ENCODE results near the gene RAP2A.

The RAP2A gene

DNA sequence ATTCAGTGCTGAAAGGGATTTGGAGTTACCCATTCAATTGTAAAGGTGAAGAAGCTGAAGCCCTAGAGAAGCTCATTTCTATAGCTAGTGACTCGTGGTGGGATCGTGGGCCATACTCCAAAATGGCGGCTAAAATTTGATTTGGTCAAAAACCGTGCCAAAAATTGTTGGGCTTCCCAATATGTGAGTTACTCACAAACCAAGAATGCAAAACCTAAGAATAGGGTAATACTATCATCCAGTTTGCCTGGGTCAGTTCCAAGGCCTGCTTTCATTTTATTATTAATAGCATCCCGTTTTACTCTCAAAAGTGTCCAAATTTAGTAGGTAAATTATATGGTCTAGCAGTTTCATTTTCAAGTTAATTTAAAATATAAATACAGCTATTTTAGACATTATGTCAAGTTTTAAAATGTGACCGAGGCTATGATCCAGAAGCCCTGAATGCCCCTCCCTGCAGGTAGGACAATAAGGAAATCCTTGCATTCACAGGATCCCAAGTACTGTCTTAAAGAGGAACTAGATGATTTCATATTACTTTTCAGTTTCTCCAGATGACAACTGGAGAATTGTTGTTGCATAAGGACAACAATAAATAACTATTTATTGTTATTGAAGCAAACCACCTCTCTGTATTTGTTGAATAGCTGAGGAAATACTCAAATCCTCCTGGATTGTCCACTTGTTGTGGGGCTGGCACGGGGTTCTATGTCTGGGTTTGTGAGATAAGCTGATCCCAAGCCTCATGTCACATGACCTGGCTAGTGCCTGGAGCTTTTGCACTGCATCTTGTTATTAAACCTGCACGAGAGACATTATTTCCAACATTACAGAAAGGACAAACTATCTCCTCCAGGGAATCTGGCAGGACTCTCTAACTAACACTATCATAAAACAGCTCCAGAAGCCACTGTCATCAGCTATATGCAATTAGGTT lies 11.6 kb upstream of the RAP2A start:
- no peak for DNase-seq

GRCh38 chr13:97423300-97424045 lies 10.5 kb upstream of the RAP2A start:
- no peak for DNase-seq

GRCh38 chr13:97425590-97425989 lies 8.4 kb upstream of the RAP2A start:
- DNase-seq, result no peak

GRCh38 chr13:97426695-97427094 lies 7.3 kb upstream of the RAP2A start:
- DNase-seq, result no peak

GRCh38 chr13:97429681-97430081 lies 4.3 kb upstream of the RAP2A start:
- no peak for DNase-seq

DNA sequence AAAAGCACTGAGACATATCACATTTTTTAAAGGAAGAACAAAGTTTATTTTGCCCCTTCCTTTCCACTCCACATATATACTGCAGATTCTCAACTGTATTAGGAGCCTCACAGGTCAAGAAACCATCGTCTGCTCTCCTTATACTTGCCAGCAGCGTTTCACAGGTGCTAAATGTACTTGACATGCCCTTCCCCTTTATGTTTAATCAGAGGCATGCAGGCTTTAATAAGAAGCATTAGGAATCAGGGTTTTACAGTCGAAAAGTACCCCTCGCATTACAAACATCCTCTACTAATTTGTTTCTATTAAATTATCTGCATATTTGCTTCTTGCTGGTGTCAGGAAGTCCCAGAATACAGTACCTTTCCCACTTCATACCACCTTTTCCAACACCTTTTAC lies 3.7 kb upstream of the RAP2A start:
- DNase-seq, result no peak

GRCh38 chr13:97431171-97431764 lies 2.7 kb upstream of the RAP2A start:
- DNase-seq, result no peak

DNA sequence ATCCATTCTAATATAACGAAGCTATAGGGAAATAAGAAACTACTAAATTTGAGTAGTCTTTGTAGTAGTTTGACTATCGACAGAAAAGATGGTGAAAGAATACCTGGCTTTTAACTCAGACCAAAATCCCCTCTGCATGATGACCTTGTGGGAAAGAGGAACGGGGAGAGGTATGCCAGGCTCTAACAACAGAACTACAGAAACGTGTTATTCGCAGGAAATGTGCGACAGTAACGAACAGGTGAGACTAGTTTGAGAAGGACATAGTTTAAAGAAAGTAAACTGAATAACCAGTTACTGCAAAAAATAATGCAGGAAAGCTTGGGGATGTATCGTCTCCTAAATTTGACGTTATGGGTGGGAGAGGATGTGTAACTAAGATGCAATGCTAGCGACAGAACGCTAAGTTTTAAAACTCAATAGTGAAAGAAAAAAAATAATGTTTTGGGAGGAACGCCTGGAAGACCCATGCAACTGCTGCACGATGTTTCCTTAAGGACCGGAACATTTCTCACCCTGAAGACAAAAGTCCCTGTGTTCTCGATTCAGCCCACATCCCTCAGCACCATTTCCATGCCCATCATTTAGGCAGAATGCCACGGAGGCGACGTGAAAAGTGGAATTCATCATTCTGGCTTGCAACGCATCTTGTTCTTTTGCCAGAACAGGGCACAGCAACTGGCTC lies 1.6 kb upstream of the RAP2A start:
- no peak for DNase-seq

DNA sequence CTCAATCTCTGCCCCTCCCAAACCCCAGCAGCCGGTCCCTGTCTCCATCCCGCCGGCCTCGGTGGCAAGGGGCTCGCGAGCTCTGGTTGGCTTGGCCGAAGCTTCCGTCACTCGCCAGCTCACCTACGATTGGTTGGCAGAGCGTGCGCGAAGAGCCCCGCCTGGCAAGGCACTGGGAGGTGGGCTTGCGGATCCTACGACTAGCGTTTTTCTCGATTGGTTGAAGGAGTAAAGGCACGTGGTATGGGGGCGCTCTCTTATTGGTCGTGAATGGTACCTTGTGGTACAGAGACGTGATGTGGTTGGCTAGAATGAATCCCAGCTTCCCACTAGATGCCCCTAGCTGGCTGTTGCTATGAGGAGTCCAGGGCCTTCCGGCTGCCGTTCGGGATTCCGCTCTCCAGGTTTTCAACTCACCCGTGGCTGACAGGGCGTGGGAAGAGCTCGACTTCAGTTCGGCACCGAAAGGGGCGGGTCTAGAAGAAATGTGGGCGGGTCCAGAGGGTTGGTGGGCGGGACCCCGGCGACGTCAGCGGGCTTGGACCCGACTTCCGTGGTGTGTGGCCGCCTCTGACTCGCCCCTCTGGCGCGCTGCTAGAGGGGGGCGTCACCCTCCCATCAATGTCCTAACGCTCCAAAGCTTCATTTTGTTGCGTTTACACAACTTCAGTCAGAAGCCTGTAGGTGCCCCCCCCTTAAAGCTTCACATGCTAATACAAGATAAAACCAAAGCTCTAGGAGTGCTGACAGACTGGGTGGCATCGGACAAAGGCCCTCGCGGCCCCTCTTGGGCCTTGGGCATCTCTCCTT lies 847 bp upstream of the RAP2A start:
- DNase-seq, result peak; percentile 100

DNA sequence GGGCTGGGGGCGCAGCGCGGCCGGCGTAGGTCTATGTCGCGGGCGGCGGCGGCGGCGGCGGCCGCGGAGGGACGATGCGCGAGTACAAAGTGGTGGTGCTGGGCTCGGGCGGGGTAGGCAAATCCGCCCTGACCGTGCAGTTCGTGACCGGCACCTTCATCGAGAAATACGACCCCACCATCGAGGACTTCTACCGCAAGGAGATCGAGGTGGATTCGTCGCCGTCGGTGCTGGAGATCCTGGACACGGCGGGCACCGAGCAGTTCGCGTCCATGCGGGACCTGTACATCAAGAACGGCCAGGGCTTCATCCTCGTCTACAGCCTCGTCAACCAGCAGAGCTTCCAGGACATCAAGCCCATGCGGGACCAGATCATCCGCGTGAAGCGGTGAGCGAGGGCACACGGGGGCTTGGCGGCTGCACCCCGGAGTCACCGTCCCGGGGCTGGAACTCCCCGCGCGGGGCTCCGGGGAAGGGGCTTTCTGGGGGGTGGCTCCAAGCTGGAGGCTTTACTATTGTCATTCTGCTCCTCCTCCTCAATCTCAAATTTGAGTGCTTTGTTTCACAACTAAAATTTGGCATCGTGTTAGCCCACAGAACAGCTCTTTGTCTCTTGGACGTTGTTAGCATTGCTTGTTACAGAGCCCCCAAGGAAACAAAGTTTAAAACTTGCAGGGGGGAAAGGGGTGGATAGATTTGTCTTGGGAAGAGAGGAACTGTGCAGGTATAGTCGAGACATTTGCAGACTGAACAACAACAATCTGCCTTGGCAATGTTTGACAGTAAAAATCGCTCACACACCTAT lies 630 bp downstream of the RAP2A start:
- no peak for DNase-seq

GRCh38 chr13:97435323-97435722 lies 1.4 kb downstream of the RAP2A start:
- no peak for DNase-seq

DNA sequence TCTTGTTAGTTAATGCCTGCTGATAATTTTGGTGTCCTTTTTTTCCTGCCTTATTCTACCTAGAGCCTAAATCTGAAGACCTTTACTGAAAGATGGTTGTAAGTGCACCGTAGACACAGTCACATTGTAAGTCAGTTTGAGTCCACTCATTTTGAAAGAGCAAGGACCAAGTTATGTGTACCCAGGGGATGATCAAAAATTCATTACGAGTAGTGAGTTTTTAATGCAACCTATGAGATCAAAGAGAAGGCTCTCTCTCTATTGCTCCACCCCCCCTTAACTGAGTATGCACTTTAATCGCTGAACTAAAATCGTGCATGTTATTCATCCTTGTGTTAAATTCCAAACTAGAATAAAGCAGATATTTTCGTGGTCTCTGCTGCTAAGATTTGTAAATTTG lies 1.8 kb downstream of the RAP2A start:
- DNase-seq, result no peak

DNA sequence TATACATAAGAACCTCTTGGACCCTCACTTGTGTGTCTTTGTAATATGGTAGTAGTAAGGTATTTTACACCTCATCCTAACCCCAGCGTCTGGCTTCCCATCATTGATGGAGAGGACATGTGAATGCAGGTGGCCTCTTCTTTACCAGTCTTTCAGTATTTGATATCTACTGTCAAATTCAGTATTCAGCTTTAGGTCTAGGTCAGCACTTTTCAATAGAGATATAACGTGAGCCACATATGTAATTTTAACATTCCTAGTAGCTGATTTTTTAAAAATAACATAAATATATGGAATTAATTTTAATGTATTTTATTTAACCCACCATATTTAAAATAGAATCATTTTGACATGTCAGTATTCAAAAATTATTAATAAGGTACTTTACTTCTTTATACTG lies 2.9 kb downstream of the RAP2A start:
- no peak for DNase-seq

DNA sequence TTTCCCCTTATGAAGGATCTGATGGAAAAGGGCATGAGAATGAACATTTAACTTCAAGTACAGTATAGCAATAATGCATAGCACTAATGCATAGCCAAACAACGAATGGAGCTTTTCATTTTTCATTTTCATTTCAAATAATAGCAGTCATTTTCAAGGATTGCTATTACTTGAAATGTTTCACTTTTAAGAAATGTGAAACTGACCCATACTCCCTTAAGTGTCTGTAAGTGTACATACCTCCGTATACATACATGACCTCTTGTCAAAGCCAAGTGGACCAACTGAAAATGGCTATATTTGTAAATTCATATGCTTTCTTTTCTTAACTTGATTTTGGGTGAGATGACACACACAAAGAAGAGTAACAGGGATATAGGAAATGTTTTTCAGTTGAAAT lies 3.8 kb downstream of the RAP2A start:
- DNase-seq, result no peak

- DNase-seq, result no peak
Measured at GRCh38 chr13:97438856-97439595, 5.1 kb downstream of the RAP2A start.

GRCh38 chr13:97440598-97441170 lies 6.7 kb downstream of the RAP2A start:
- no peak for DNase-seq

DNA sequence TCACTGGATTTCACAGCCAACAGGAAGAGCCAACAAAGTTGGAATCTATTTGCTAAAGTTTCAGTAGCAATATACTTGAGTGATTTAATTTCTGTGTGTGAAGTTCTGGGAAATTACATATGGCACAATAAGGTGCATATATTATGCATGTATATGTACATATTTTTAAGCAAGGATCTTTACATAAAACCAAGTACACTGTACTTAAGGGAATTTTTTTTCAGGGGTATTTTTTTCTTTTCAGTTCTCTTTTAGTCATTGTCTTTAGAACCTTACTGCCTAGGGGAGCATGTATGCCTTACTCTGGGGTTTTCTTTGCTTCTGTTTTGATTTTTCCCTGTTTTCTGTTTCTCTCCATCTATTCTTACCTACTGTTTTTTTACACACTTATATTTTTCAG lies 7.4 kb downstream of the RAP2A start:
- DNase-seq, result no peak

GRCh38 chr13:97445522-97446187 lies 11.7 kb downstream of the RAP2A start:
- DNase-seq, result no peak

DNA sequence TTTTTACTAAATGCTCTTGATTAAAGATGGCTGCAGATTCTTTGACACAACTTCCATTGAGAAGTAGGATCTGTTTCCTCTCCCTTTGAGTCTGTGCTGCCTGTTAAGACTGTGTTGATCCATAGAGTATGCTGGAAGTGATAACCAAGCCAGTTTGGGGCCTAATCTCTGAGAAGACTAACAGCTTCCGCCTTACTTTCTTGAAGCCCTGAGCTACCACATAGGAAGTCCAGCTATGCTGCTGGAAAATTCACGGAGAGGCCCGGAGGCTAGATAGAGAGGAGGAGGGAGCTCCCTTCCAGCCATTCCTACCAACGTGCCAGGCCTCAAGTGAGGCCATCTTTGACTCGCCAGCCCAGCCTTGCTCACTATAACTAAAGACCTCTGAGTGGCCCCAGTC lies 12.5 kb downstream of the RAP2A start:
- no peak for DNase-seq
